ENCODE results near the gene UBLCP1. TPM values are rescaled to one million over a fixed set of nuclear protein-coding genes. Genes with fewer than 3 reads are reported as not detected.

Gene UBLCP1
- total RNA-seq, 1 experiment from 2014 or later: 32.9 TPM

DNA sequence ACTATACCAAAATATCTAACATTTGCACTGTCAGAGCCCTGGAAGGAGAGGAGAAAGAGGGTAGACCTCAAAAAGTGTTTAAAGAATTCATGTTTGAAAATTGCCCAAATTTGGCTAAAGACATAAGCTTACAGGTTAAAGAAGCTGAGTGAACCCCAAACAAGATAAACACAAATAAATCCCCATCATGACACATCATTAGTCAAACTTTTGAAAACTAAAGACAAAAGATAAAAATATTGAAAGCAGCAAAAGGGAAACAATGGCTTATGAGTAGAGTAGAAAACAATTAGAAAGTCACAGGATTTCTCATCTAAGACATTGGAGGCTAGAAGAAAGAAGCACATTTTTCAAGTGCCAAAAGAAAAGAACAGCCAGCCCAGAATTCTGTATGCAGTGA lies 6.1 kb upstream of the UBLCP1 start:
- DNase-seq (ENCODE audit: low read depth, low spot score) (no peak), ATAC-seq (no peak)
- Histone ChIP-seq H3K27me3 (ENCODE audit: insufficient read depth, low read length) (no peaks in the 10 kb centered on the region), H3K9me2 (ENCODE audit: insufficient read depth) (no peaks in the 10 kb centered on the region), H3K4me1 (ENCODE audit: control insufficient read depth in 1 of 2, insufficient read depth in 2 of 2, low read length in 2 of 2) (peaks cover 0 to 2% of the 10 kb centered on the region in 2 experiments; a peak in 2 of 4 replicates), H3K4me2 (ENCODE audit: low read length) (no peak overlapping the region), H3K9ac (ENCODE audit: low read length) (no peak overlapping the region), H3K27ac (ENCODE audit: low read depth, low read length) (no peak overlapping the region), H3K36me3 (ENCODE audit: control insufficient read depth in 1 of 2, insufficient read depth in 2 of 2, low read length in 2 of 2) (no peaks in the 10 kb centered on the region), H3K79me2 (ENCODE audit: insufficient read depth, low read length) (no peaks in the 10 kb centered on the region), H3K9me3 (ENCODE audit: control insufficient read depth in 1 of 2, insufficient read depth in 1 of 2, low read depth in 1 of 2, low read length in 2 of 2) (no peaks in the 10 kb centered on the region), H3K4me3 (replicated peaks in 1 of 2; ENCODE audit: low read depth in 1 of 2, low read length in 2 of 2) (no peak overlapping the region), H4K20me1 (ENCODE audit: insufficient read depth) (no peaks in the 10 kb centered on the region), H2AFZ (ENCODE audit: low read depth, low read length, poor library complexity, severe bottlenecking) (no peak overlapping the region)
- BruUV-seq (replicated peaks): no TSS peak
- no peak for TF ChIP-seq RAD21 (IDR thresholded peaks at IDR 0.05; ENCODE audit: low read depth)
- no peak for TF ChIP-seq ATF3 (IDR thresholded peaks at IDR 0.05)
- no peak for TF ChIP-seq JUND (IDR thresholded peaks at IDR 0.05)
- TF ChIP-seq TCF7L2 (IDR thresholded peaks at IDR 0.05; ENCODE audit: borderline replicate concordance, extremely low read depth, insufficient read depth, insufficient read length): no peak
- TF ChIP-seq ELF1 (IDR thresholded peaks at IDR 0.05; ENCODE audit: borderline replicate concordance, low read depth): no peak
- TF ChIP-seq, protein P1, sequence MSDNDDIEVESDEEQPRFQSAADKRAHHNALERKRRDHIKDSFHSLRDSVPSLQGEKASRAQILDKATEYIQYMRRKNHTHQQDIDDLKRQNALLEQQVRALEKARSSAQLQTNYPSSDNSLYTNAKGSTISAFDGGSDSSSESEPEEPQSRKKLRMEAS (IDR thresholded peaks at IDR 0.05): no peak
- TF ChIP-seq EGR1 (IDR thresholded peaks at IDR 0.05; ENCODE audit: low read depth): no peak
- no peak for TF ChIP-seq CBX3 (IDR thresholded peaks at IDR 0.05; ENCODE audit: low read depth)
- TF ChIP-seq SRF (IDR thresholded peaks at IDR 0.05; ENCODE audit: low read depth): no peak
- TF ChIP-seq CEBPB (IDR thresholded peaks at IDR 0.05; ENCODE audit: low read depth): no peak
- no peak for TF ChIP-seq EZH2 (IDR thresholded peaks at IDR 0.05)
- TF ChIP-seq ZBTB33 (IDR thresholded peaks at IDR 0.05; ENCODE audit: extremely low read depth, insufficient replicate concordance, low read length): no peak
- no peak for TF ChIP-seq YY1 (IDR thresholded peaks at IDR 0.05; ENCODE audit: extremely low read depth, insufficient replicate concordance, low read depth, low read length)
- TF ChIP-seq ZNF274 (IDR thresholded peaks at IDR 0.05; ENCODE audit: low read depth, low read length): no peak
- no peak for TF ChIP-seq POLR2A (IDR thresholded peaks at IDR 0.05; ENCODE audit: borderline replicate concordance, extremely low read depth, insufficient read depth, insufficient read length)
- TF ChIP-seq SP1 (IDR thresholded peaks at IDR 0.05; ENCODE audit: low read depth): no peak
- no peak for TF ChIP-seq ZFX (IDR thresholded peaks at IDR 0.05)
- no peak for TF ChIP-seq REST (IDR thresholded peaks at IDR 0.05; ENCODE audit: low read depth)
- ChIA-PET CTCF (no interaction called here), RAD21 (ENCODE audit: low non-redundant PET in 1 of 2, low total read pairs in 2 of 2, uncharacterized antibody in 2 of 2, unreplicated experiment in 2 of 2) (no interaction called here), POLR2A (no interaction called here)
- intact Hi-C loops (cut with micrococcal nuclease): no loop called here

All from HCT116 (cell line).